Psoas muscle (tissue), 8 donors: Measurements from ENCODE around the gene ACTR3C. TPM values are rescaled to one million over a fixed set of nuclear protein-coding genes. Genes with fewer than 3 reads are reported as not detected.
"Not testable (repeated sequence)": the region's sequence is repeated elsewhere in the genome, so short reads cannot be mapped to it uniquely, and the experiment has no call there.

Source experiments
- ATAC-seq, 4 donors: fragments of 200-7000 bp; cut with Tn5 transposase; one replicate each; pipeline ENCODE4 v1.9.1; 2020; ENCODE audit warnings: moderate library complexity in 3 of 4, mild to moderate bottlenecking in 2 of 4
- DNase-seq, 2 donors: peaks; one replicate each; pipeline ENCODE4 v3.0.0-alpha.2; 2020
- H3K27ac ChIP-seq: fragments of 200-600 bp; one replicate; pipeline ENCODE4 v1.8.0; 2022
- H3K27me3 ChIP-seq, 3 donors: fragments of 200-600 bp in 1 of 3; one replicate each; pipeline versions ENCODE4 v1.6.1 to v1.8.0; 2013 to 2022; ENCODE audit warnings: low read length in 2 of 3, mild to moderate bottlenecking in 2 of 3, moderate library complexity in 1 of 3; ENCODE audit not compliant: insufficient read depth in 3 of 3
- H3K36me3 ChIP-seq, 2 donors: fragments of 200-600 bp in 1 of 2; one replicate each; pipeline versions ENCODE4 v1.6.1 to v1.8.0; 2013 to 2022; ENCODE audit warnings: low read depth in 1 of 2, mild to moderate bottlenecking in 1 of 2, moderate library complexity in 1 of 2; ENCODE audit not compliant: insufficient read depth in 1 of 2
- H3K4me1 ChIP-seq: fragments of 200-600 bp; one replicate; pipeline ENCODE4 v1.8.0; 2022
- H3K4me3 ChIP-seq: fragments of 200-600 bp; one replicate; pipeline ENCODE4 v1.8.0; 2022; ENCODE audit warnings: mild to moderate bottlenecking
- H3K9me3 ChIP-seq: fragments of 200-600 bp; one replicate; pipeline ENCODE4 v1.8.0; 2022
- whole genome bisulfite sequencing, 3 donors: extraction: QIAGEN DNeasy Blood & Tissue Kit; methylation state at CpG; one replicate each; pipeline versions ENCODE4 v1.1.6 to v1.1.7; 2013; 5-methylcytosine and 5-hydroxymethylcytosine counted together
- intact Hi-C, 2 donors: fragments of 100-400 bp; cut with DNase I; formaldehyde crosslinking; loops; one replicate each; pipeline versions ENCODE4 v1.11.0 to v1.14.2; 2022
- polyA plus RNA-seq, 3 donors: library from polyadenylated mRNA; stranded (reverse); fragments of 200-250 nt; gene quantifications; one replicate each; pipeline ENCODE4 v1.2.3, GENCODE V29; 2013
- total RNA-seq, 4 donors: library from RNA; stranded (reverse); fragmentation: NEBNext Ultra II Directional in 2 of 4; extraction: Animal tissue kit (Norgen Biotek cat#: 25700) in 2 of 4; gene quantifications; one replicate each; pipeline versions ENCODE4 v1.2.1 to v1.2.4, GENCODE V29; 2021 to 2023
- donor health status: healthy with polysubstance abuse.
- donor health status: DM: no; HTN: no; CAD: no; lungs with moderate emphysema.
- donor health status: Bipolar disorder and iron deficiency.
- donor health status: healthy.
- donor health status: DM: yes; HTN: yes; CAD: no.
- donor health status: DM: no; HTN: no; CAD: no.
- donor health status: DM: no; HTN: no; CAD: no.
- donor health status: DM: yes; HTN: yes; CAD: no.

The ACTR3C gene
- total and polyA plus RNA-seq, 7 donors = 0.71 to 3.7 (median 2.7) TPM

DNA sequence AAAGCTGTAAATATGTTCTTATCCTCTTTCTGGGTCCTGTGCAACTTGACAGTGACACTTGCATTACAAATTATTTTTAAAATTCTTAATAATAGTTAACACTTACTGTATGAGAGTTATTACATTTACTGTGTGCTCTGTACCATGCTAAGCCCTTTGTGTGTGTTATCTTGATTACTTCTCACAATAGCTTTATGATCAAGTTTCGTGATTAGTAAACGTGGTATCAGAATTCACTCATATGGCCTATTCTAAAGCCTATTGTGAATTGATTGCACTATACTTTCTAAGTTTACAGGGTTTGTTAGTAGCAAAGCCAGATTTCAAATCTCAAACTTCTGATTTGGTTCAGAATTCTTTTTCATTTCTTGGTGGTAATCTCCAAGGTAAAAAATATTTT is 80.4 kb downstream of the ACTR3C start:
- H3K4me3 ChIP-seq, H3K9me3 ChIP-seq, intact Hi-C loops, H3K36me3 ChIP-seq, H3K27me3 ChIP-seq, DNase-seq, H3K4me1 ChIP-seq, H3K27ac ChIP-seq, ATAC-seq: not testable (repeated sequence)
- WGBS, 3 donors = 66 to 72% (median 67%) methylated on average over 2 of the region's 2 CpGs

DNA sequence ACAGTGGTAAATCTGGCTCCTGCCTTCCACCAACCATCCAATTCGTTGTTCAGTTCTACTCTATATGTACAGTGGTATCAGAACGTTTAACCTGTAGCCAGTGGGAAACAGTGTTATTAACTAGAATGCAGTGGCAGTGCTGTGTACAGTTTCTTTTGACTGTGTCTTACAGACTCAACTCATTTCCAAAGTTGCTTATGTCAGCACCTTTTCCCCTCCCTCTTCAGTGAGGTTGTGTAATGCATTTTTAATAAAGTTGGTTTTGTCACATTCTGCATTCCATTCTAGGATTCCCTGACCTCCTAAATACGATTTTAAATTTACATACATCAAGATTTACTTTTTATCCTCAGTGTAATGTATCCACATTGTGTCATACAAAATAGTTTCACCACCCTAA is 97.9 kb downstream of the ACTR3C start:
- H3K27me3 ChIP-seq, H3K36me3 ChIP-seq, intact Hi-C loops, ATAC-seq, H3K4me1 ChIP-seq, H3K9me3 ChIP-seq, DNase-seq, H3K27ac ChIP-seq, H3K4me3 ChIP-seq: not testable (repeated sequence)
- WGBS, 3 donors = 53 to 59% (median 59%) methylated on average over 3 of the region's 3 CpGs

DNA sequence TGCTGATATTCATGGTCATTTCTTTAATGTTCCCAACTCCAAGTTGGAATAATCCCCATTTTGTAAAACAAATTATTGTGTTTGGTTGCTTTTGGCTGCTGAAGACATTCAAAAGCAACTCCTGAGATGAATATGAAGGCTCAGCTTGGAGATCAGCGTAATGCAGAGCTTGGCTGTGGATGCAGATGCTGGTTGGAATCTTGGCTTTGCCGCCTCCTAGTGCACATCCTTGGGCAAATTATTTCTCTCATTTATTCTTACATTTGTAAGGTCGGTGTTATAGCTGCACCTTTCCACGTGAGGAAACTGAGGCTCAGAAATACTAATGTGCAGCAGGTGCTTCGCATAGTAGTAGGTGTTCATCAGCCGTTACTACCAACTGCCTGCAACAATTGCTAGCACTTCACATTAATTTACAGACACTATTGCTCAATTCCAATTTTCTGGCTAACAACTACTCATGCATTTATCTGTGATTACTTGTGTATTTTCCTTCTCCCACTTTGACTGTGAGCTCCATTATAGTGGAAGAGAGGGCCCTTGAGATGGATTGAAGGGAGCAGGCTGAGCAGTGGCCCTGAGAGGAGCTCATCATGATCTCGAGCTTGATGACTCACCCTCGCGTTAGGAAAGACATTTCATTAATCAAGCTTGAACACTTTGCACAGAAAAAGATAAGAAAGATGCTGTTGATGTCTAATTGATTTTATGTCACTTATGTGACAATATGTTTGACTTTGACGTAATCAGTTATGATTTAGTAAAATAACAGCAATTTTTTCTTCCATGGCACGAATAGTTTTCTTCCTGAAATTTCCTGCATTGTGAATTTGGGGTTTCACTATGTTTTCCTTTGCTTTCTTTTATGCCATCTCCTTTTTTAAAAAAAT is 101.0 kb downstream of the ACTR3C start:
- H3K27me3 ChIP-seq, H3K9me3 ChIP-seq, H3K4me3 ChIP-seq, H3K36me3 ChIP-seq, H3K4me1 ChIP-seq, intact Hi-C loops, DNase-seq, H3K27ac ChIP-seq, ATAC-seq: not testable (repeated sequence)
- WGBS, 3 donors = 62 to 73% (median 67%) methylated on average over 10 to 11 of the region's 11 CpGs

DNA sequence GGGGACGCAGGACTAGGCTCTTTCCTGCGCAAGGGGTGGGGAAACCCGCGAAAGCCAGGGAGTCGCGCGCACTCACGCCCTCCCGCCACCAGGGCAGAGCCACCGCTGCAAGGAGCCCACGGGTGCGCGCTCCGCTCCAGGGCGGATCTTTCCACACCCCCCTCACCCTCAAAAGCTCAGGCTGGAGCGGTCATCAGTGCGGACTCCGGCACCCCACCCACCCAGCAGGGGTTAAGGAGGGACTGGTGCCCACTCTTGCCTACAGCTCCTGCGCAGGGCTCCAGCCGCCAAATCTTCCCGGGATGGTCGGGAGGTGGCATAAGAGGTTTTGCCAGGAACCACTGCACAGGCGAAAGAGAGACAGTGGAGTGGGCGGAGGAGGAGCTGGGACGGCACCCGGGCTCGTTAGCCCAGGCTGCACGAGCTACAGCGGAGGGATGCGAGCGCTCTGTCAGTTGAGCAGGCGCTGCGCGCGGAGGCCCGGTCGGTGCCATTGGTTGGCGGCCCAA is 102.6 kb downstream of the ACTR3C start:
- H3K9me3 ChIP-seq, H3K4me3 ChIP-seq, DNase-seq, H3K27me3 ChIP-seq, H3K27ac ChIP-seq, intact Hi-C loops, ATAC-seq, H3K36me3 ChIP-seq, H3K4me1 ChIP-seq: not testable (repeated sequence)
- 1 to 2% (median 2%) methylated on average over 23 to 38 of the region's 38 CpGs for WGBS, 3 donors

DNA sequence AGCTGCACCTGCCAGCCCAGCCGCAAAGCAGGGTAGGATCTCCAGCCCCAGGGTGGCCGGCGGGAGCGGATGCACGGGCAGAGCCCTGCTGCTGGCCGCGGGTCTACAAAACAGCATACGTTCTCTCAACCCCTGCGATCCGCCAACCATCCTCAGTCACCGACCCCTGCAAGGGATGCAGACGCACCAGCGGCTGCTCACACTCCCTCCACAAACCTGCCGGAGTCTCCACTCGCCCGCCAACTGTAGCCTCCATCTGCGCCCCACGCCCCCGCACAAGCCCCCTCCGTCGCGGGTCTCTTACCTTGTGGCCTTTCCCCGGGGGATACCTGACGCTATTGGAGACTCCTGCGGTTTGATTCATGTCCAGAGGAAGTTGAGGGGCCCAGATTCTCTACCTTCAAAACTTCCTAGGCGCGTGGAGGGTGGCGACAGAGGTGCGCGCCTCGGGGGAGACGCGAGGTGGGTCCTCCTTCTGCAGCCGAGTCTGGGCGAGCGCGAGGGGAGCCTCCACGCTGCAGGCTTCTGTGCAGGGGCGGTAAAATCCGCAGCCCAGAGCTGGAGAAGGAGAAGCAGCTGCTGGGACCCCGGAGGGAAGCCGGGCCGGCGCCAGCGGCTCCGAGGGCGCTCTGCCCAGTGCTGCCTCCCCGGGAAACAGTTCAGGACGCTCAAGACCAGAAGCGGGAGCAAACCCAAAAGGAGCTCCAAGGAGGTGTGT is 103.2 kb downstream of the ACTR3C start:
- intact Hi-C loops, DNase-seq, H3K27me3 ChIP-seq, H3K27ac ChIP-seq, H3K9me3 ChIP-seq, H3K4me1 ChIP-seq, H3K4me3 ChIP-seq, ATAC-seq, H3K36me3 ChIP-seq: not testable (repeated sequence)
- 0 to 2% (median 1%) methylated on average over 19 to 24 of the region's 50 CpGs for WGBS, 3 donors

DNA sequence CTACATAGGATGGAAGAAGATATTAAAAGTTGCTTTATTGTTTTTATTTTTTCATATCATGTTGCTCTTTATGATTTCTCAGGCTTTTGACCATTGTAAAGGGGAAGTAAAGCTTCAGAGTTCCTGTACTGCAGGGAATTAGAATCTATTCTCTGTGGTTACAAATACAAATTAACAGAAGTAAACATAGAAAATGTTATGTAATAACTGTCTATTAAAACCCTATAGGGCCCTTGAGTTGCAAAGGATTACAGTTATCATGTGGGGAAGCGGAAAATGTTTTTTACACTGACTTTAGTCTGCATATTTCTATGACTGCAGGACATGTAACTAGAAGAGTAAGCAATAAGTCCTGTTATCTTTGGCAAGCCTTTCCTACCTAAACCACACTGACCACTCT is 116.5 kb downstream of the ACTR3C start:
- DNase-seq, H3K4me1 ChIP-seq, ATAC-seq, intact Hi-C loops, H3K4me3 ChIP-seq, H3K27ac ChIP-seq, H3K9me3 ChIP-seq, H3K27me3 ChIP-seq, H3K36me3 ChIP-seq: not testable (repeated sequence)
- WGBS, 3 donors = 90 to 92% (median 92%) methylated on average over 1 of the region's 1 CpG

DNA sequence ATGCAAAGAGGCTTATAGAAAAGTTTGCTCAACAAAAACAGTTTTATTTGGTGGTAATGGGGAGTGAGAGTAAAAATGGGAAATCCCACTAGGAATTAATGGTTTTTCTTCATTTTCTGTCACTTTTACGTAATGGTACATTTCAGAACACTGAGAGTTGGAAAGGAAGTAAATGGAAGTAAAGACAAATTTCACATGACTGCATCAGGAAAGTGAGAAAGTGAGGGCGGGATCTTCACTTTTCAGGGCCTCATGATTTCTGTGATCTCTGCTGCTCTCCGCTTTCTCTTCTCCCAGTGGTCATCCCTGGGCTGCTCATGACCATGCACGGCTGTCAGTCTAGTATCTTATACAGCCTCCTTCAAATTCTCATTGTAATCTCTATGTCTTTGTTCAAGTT is 117.5 kb downstream of the ACTR3C start:
- H3K9me3 ChIP-seq, ATAC-seq, H3K4me1 ChIP-seq, intact Hi-C loops, H3K27me3 ChIP-seq, H3K4me3 ChIP-seq, H3K36me3 ChIP-seq, H3K27ac ChIP-seq, DNase-seq: not testable (repeated sequence)
- WGBS, 3 donors = 73 to 83% (median 79%) methylated on average over 4 of the region's 4 CpGs

DNA sequence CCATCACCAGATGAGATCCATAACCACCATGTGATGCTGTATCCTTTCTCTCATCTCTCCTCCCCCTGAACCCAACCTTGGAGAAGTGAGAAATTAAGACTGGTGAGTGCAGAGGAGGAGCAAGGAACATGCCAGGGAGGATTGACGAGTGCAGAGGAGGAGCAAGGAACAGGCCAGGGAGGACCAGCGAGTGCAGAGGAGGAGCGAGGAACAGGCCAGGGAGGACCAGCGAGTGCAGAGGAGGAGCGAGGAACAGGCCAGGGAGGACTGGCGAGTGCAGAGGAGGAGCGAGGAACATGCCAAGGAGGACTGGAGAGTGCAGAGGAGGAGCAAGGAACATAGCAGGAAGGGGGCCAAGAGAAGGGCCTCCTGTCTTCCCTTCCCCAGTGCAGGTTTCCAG is 118.8 kb downstream of the ACTR3C start:
- H3K27me3 ChIP-seq, intact Hi-C loops, ATAC-seq, H3K9me3 ChIP-seq, DNase-seq, H3K4me1 ChIP-seq, H3K27ac ChIP-seq, H3K4me3 ChIP-seq, H3K36me3 ChIP-seq: not testable (repeated sequence)
- WGBS, 3 donors = 85 to 90% (median 88%) methylated on average over 7 of the region's 7 CpGs

DNA sequence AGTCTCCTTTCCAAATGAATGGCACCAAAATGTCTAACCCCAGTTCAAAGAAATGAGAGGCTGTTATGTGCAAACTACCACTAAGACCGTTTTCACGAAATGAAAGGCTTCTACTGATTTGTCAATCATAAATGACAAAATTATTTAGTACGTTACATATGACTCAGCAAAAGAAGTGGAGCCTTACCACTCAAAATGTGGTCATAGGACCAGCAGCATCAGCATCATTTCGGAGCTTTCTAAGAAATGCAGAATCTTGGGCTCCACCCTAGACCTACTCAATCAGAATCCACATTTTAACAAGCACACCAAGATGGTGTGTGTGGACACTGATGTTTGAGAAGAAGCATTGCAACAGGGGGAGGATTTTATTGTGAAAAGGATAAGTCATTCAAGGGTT is 120.5 kb downstream of the ACTR3C start:
- 86 to 93% (median 89%) methylated on average over 4 of the region's 4 CpGs for WGBS, 3 donors

More for the DNA sequence above, 120.5 kb downstream of the ACTR3C start:
- H3K4me1 ChIP-seq, DNase-seq, H3K27ac ChIP-seq, H3K36me3 ChIP-seq, H3K9me3 ChIP-seq, H3K4me3 ChIP-seq, H3K27me3 ChIP-seq, ATAC-seq, intact Hi-C loops: not testable (repeated sequence)
